OCI-LY3 (cell line): ENCODE data around the gene EIF4H.

Experiments used
- EZH2phosphoT487 ChIP-seq: fragments of 200-600 bp; shearing (Covaris generic); IDR thresholded peaks from 2 replicates; pipeline ENCODE4 v1.6.1; 2018; ENCODE audit warnings: antibody characterized with exemption, mixed run types, low read depth
- TF ChIP-seq, protein P1 (sequence below): fragments of 200-600, 300-600 bp; sonication (generic); IDR thresholded peaks from 2 replicates; pipeline ENCODE4 v1.5.1; 2014; ENCODE audit warnings: antibody characterized with exemption, low read length, low read depth

DNA sequence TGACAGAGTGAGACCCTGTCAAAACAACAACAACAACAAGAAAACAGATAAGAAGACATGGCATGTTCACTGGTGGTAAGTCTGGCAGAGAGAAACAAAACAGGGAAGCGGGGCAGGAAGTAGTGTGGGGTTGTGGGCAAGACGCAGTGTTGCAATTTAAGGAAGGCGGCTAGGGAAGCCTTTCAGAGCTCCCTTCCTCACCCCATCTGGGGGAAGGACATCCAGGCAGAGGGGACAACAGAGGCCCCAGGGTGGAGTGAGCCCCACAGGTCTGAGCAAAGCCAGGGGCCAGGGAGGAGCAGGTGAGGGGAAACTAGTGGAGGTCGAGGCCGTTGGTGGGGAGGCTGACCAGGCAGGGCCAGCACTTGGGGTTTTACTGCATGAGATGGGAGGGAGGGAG, 52.5 kb downstream of the EIF4H start:
- TF ChIP-seq, protein P1, sequence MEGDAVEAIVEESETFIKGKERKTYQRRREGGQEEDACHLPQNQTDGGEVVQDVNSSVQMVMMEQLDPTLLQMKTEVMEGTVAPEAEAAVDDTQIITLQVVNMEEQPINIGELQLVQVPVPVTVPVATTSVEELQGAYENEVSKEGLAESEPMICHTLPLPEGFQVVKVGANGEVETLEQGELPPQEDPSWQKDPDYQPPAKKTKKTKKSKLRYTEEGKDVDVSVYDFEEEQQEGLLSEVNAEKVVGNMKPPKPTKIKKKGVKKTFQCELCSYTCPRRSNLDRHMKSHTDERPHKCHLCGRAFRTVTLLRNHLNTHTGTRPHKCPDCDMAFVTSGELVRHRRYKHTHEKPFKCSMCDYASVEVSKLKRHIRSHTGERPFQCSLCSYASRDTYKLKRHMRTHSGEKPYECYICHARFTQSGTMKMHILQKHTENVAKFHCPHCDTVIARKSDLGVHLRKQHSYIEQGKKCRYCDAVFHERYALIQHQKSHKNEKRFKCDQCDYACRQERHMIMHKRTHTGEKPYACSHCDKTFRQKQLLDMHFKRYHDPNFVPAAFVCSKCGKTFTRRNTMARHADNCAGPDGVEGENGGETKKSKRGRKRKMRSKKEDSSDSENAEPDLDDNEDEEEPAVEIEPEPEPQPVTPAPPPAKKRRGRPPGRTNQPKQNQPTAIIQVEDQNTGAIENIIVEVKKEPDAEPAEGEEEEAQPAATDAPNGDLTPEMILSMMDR: no peak
- no peak for TF ChIP-seq EZH2phosphoT487
